NT2/D1 (cell line): ENCODE results near the gene GPALPP1.

Source experiments
- DNase-seq: peaks from one replicate; pipeline ENCODE4 v3.0.0-alpha.2; 2011; ENCODE audit warnings: low read depth, low spot score
- H3K27me3 ChIP-seq: 2 replicates; pipeline ENCODE4 v1.6.0; 2011; ENCODE audit warnings: mild to moderate bottlenecking; ENCODE audit not compliant: insufficient read length, insufficient read depth
- H3K36me3 ChIP-seq: 2 replicates; pipeline ENCODE4 v1.6.1; 2011; ENCODE audit warnings: mild to moderate bottlenecking, low read length, mixed read lengths; ENCODE audit not compliant: insufficient read depth, insufficient read length
- H3K4me1 ChIP-seq: 2 replicates; pipeline ENCODE4 v1.5.1; 2011; ENCODE audit not compliant: insufficient read depth, insufficient read length
- H3K4me3 ChIP-seq: 2 replicates; pipeline ENCODE4 v1.5.1; 2011; ENCODE audit warnings: low read depth; ENCODE audit not compliant: insufficient read length
- H3K9ac ChIP-seq: 2 replicates; pipeline ENCODE4 v1.6.0; 2011; ENCODE audit warnings: low read depth; ENCODE audit not compliant: insufficient read length
- H3K9me3 ChIP-seq: 2 replicates; pipeline ENCODE4 v1.5.1; 2011; ENCODE audit warnings: mild to moderate bottlenecking, low read length; ENCODE audit not compliant: insufficient read depth
- SUZ12 ChIP-seq: IDR thresholded peaks from 2 replicates; pipeline ENCODE4 v1.6.1; 2011; ENCODE audit not compliant: insufficient read length, insufficient read depth; ENCODE audit errors: extremely low read depth
- YY1 ChIP-seq: IDR thresholded peaks from 2 replicates; pipeline ENCODE4 v1.6.1; 2011; ENCODE audit not compliant: insufficient read length, insufficient read depth
- ZNF274 ChIP-seq: IDR thresholded peaks from 2 replicates; pipeline ENCODE4 v1.6.1; 2011; ENCODE audit warnings: mild to moderate bottlenecking, low read depth, low read length

GPALPP1 gene

DNA sequence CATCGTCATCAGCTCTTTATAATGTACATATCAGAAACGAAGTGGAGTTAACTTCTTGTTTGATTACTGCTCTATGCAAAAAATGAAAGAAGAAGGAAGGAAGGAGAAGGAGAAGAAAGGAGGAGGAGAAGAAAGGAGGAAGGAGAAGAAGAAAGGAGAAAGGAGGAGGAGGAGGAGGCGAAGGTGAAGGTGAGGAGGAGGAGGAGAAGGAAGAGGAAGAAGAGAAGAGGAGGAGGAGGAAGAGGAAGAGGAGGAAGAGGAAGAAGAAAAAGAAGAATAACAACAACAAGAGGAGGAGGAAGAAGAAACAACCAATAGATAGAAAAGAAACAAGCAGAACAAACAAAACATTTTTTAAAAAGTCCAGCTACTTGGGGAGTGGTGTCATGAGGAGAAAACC is 13.1 kb upstream of the GPALPP1 start:
- DNase-seq: no peak
- Histone ChIP-seq H3K9ac (no peak overlapping the region), H3K27me3 (no peaks in the 10 kb centered on the region), H3K36me3 (peaks cover 54% of the 10 kb centered on the region), H3K4me3 (no peak overlapping the region), H3K4me1 (no peaks in the 10 kb centered on the region), H3K9me3 (no peaks in the 10 kb centered on the region)
- no peak for TF ChIP-seq ZNF274
- TF ChIP-seq YY1: no peak
- no peak for TF ChIP-seq SUZ12

GRCh38 chr13:44976949-44977583 is 12.3 kb upstream of the GPALPP1 start:
- DNase-seq: no peak
- H3K9ac ChIP-seq: no peak overlapping the region
- H3K27me3 ChIP-seq: no peaks in the 10 kb centered on the region
- H3K36me3 ChIP-seq: peaks cover 54% of the 10 kb centered on the region
- H3K9me3 ChIP-seq: no peaks in the 10 kb centered on the region
- H3K4me1 ChIP-seq: no peaks in the 10 kb centered on the region
- TF ChIP-seq SUZ12: no peak
- no peak for TF ChIP-seq YY1
- no peak for TF ChIP-seq ZNF274
- H3K4me3 ChIP-seq: no peak overlapping the region

GRCh38 chr13:44978328-44978727 is 11.0 kb upstream of the GPALPP1 start:
- DNase-seq: no peak
- no peak for TF ChIP-seq YY1
- no peak for TF ChIP-seq ZNF274
- no peak for TF ChIP-seq SUZ12
- H3K4me3 ChIP-seq: no peak overlapping the region
- no peaks in the 10 kb centered on the region for H3K4me1 ChIP-seq
- H3K36me3 ChIP-seq: peaks cover 59% of the 10 kb centered on the region
- no peak overlapping the region for H3K9ac ChIP-seq
- H3K9me3 ChIP-seq: no peaks in the 10 kb centered on the region
- H3K27me3 ChIP-seq: no peaks in the 10 kb centered on the region

DNA sequence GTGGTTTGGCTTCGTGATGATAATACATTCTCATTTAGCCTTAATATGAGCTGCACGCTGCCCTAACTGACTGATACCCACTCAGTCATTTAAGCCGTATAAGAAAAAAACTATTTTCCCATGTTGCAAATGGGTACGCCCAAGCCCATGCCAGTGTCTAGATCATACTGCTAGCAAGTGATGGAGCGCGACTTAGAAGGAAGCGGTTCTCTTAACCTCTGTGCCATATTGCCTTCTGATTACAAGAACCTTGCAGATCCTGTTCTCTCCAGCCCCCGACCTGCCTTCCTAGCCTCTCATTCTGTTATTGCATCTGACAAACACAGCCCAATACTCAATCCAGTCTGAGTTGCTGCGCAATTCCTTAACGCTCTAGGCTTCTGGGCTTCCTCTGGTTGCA is 603 bp downstream of the GPALPP1 start:
- Histone ChIP-seq H3K9me3 (no peaks in the 10 kb centered on the region), H3K4me1 (no peaks in the 10 kb centered on the region), H3K36me3 (peaks cover 21% of the 10 kb centered on the region), H3K4me3 (peak overlapping the region; percentile 92), H3K9ac (peak overlapping the region; percentile 88), H3K27me3 (no peaks in the 10 kb centered on the region)
- no peak for DNase-seq
- no peak for TF ChIP-seq YY1
- no peak for TF ChIP-seq ZNF274
- TF ChIP-seq SUZ12: no peak

- no peaks in the 10 kb centered on the region for H3K9me3 ChIP-seq
- no peak overlapping the region for H3K4me3 ChIP-seq
- no peak overlapping the region for H3K9ac ChIP-seq
- no peaks in the 10 kb centered on the region for H3K27me3 ChIP-seq
- no peak for TF ChIP-seq SUZ12
- DNase-seq: no peak
- peaks cover 32% of the 10 kb centered on the region for H3K36me3 ChIP-seq
- no peaks in the 10 kb centered on the region for H3K4me1 ChIP-seq
Observed at GRCh38 chr13:45003417-45003816, 14.1 kb downstream of the GPALPP1 start.

DNA sequence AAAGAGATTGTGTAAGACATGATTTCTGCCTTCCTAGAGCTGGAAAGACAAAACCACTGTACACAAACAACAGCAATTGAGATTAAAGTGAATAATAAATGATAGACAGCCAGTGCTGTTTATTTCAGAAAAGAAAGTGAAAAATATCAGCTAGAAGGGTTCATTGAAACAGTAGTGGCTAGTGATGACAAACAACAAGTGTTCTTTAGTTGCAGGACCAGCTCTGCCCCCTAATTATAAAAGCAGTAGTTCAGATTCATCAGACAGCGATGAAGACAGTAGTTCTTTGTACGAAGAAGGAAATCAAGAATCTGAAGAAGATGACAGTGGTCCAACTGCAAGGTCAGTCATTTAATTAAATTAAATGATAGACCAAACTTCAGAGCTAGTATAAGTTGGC is 14.8 kb downstream of the GPALPP1 start:
- Histone ChIP-seq H3K4me3 (no peak overlapping the region), H3K9me3 (no peaks in the 10 kb centered on the region), H3K27me3 (no peaks in the 10 kb centered on the region), H3K4me1 (no peaks in the 10 kb centered on the region), H3K36me3 (peaks cover 35% of the 10 kb centered on the region), H3K9ac (no peak overlapping the region)
- TF ChIP-seq YY1: no peak
- no peak for TF ChIP-seq ZNF274
- no peak for TF ChIP-seq SUZ12
- no peak for DNase-seq

DNA sequence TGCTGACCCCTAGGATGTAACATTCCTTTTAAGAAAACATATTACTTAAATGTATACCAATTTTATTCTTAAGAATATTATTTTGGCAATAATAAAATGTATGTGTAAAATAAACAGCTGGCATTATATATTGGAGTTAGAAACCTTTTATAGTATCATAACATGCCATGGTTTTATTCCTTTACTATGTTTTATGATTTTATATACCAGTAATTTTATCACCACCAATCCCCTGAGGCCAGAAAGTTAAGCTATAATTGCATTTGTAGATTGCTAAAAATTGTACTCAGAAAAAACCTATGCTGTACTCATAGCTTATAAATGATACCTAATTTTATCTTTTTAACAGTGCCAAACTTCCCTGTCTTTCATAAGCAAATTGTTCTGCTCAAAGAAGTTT is 17.9 kb downstream of the GPALPP1 start:
- Histone ChIP-seq H3K4me1 (no peaks in the 10 kb centered on the region), H3K9ac (no peak overlapping the region), H3K4me3 (no peak overlapping the region), H3K36me3 (peaks cover 46% of the 10 kb centered on the region), H3K27me3 (no peaks in the 10 kb centered on the region), H3K9me3 (no peaks in the 10 kb centered on the region)
- DNase-seq: no peak
- no peak for TF ChIP-seq YY1
- TF ChIP-seq ZNF274: no peak
- TF ChIP-seq SUZ12: no peak

DNA sequence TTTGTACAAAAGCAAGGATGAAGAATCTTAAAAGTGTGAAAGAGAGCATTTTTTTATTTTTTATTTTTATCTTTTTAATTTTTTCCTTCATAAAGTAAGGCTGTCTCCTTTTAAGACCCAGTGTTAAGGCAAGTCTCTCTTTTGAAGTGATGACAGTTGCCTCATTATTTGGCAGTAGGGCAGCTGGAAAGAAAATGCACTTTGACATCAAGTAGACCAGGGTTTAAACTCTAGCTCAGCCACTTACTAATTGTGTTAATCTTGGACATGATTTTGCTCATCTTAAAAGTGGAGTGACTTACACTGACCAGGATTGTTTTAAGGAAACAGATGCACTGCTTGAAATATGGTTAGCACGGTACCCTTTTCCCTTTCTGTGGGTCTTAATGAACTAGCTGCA is 18.5 kb downstream of the GPALPP1 start:
- H3K4me3 ChIP-seq: no peak overlapping the region
- H3K36me3 ChIP-seq: peaks cover 41% of the 10 kb centered on the region
- no peaks in the 10 kb centered on the region for H3K27me3 ChIP-seq
- no peaks in the 10 kb centered on the region for H3K4me1 ChIP-seq
- DNase-seq: no peak
- no peak overlapping the region for H3K9ac ChIP-seq
- TF ChIP-seq ZNF274 (no peak), SUZ12 (no peak)
- H3K9me3 ChIP-seq: no peaks in the 10 kb centered on the region
